ENCODE results near the gene LRBA.
"Not testable (repeated sequence)": the region's sequence is repeated elsewhere in the genome, so short reads cannot be mapped to it uniquely, and the experiment has no call there.

The LRBA gene

DNA sequence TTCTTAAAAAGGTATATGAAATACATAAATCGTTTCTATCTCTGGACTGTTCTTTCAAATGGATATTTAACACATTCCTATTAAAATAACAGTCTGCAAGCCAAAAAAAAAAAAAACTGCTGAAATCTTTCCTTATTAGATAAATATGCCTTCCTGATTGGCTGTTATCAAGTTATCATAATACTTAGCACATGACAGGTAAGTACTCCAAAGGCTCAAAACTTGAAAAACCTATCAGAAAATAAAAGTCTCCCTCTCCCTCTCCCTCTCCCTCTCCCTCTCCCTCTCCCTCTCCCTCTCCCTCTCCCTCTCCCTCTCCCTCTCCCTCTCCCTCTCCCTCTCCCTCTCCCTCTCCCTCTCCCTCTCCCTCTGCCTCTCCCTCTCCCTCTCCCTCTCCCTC, 356.8 kb downstream of the LRBA start:
- DNase-seq: not testable (repeated sequence)

DNA sequence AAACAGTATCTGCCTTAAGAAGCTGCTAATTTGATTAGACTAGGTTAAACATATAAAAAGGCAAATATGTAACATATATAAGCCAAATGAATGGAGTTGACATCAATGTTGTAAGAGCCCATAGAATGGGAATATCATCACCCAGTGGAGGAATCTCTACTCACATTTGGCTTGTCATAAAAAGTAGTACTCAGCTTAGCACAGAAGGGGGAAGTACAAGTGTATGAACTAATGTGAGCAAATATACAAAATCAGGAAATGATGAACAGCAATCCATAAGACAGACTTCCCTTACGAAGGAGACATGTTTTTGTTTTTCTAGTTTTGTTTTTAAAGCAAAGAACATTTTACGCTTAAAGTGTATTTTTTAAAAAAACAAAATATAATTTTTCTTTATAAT, 358.2 kb downstream of the LRBA start:
- no peak for DNase-seq

DNA sequence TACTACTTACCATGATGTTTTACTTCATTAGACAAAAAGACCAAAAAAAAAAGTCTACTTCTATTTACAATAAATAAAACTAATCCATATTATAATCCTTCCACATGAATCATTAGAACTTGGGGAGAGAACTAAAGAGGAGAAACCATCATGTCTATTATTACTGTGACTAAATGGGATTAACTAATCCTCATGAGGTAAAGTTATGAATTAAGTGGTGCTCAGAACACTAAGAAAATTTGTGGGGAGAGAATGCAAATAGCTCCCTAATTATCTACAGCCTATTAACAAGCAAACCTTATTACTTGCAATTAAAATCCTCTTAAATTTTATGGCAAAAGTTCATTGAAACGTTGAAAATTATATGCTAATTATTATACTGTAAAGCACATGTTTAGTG, 364.3 kb downstream of the LRBA start:
- no peak for DNase-seq

DNA sequence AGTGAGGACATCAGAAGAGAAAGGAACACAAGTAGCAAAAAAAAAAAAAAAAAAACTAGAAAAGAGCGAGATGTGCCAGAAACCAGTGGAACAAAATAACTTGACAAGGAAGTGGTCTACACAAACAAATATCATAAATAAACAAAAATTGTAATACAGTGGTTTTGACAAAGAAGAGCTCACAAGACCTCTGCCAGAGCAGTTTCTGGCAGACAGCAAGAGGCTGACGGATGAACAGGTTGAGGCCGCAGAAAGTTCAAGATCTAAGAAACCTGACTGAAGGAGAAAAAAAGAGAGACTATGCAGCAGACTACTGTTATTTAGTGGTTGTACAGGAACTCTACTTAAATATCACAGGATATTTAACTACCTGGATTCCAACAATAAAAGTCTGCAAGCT, 367.0 kb downstream of the LRBA start:
- DNase-seq: no peak

DNA sequence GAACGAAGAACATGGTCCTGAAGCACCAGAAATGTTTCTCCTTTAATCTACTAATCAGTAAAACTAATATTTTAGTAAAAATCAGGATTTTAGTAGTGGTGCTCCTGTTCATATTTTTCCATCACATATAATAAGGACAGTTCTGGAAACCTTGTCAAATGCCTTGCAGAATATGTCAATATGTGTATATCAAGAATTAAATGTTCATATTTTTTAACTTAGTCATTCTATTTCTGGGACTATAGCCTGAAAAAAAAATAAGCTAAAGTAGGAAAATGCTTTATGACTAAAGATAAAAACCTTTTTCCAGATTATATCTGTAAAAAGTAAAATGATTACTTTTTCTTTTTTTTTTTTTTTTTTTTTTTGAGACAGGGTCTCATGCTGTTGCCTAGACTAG, 368.1 kb downstream of the LRBA start:
- DNase-seq: no peak

DNA sequence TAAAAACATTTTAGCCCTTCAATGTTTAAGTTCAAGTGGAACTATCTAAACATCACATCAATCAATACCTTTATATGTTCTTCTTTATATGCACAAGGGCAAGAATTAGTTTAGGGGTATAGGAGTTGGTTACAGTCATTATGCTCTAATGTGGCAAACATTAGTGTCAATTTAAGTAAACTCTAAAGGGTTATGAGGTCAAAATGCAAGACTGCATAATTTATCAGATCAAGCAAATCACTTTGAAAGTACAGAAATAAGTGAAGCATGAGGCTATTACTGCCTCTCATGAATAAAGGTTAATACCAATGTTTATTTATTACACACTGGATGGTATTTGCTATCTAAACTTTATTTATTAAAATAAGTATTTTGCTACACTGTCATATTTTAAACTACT, 373.5 kb downstream of the LRBA start:
- no peak for DNase-seq

DNA sequence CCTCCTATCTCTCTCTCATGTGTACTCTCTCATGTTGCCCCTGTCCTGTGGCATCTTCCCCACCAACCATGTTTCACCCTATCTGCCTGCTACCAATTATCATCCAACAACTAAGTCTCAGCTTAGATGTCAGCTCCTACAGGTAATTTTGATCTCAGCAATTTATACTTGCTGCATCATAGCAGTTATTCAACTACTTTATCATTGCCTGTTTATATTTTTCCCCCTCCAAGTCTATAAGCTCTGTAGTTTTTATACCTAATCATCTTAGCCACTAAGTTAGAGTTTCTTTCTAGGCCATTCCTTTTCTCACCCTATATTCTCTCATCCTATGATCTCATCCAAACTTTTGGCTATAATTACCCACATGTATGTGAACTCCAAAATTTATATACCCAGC, 382.4 kb downstream of the LRBA start:
- DNase-seq: no peak

DNA sequence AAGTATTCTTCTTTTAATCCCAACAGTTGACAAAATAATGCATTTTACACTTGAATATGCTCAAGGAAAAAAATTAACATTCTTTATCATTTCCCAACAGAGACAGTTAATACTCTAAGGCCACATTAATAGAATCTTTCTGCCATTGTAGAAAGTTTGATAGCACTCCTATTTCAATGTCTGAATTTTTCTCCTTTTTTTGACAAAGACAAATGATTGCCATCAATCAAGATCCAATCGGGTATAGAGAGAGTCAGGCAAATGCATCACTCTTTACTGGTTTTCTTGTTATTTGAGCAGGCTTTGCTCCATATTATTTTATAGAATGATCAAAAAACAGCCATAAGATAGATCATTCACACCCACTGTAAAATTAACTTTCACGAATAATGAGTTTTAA, 387.0 kb downstream of the LRBA start:
- DNase-seq: no peak

DNA sequence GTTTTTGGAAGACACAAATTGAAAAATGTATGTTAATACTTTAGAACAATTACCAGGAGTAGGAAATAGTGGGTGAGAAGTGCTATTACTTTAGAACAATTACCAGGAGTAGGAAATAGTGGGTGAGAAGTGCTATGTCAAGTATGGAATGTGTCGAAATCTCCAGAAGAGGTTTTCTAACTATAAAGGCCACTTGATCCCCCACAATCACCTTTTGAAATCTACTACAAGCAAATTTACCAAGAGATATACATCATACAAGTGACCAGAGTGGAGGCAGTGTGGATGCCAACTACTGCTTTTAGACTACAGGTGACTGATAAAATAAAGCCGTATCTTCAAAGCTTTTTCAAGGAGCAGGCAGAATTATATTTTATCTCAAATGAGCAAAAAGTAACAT, 390.1 kb downstream of the LRBA start:
- DNase-seq: no peak

DNA sequence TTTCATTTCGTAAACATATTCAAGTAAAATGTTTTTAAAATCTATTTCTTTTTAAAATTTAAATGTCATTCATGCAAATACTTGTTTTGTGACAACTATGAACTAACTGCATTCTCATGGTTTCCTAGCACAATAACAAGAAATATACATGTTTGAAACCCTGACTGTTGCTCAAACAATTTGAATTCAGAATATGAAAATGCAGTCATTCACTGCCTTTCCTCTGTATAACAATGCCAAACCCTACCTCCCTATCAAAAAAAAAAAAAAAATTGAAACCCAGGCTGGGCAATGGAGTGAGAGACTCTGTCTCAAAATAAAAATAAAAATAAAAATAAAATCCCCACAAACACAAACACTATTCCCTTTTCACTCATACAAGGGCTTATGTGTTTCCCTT, 391.0 kb downstream of the LRBA start:
- no peak for DNase-seq

DNA sequence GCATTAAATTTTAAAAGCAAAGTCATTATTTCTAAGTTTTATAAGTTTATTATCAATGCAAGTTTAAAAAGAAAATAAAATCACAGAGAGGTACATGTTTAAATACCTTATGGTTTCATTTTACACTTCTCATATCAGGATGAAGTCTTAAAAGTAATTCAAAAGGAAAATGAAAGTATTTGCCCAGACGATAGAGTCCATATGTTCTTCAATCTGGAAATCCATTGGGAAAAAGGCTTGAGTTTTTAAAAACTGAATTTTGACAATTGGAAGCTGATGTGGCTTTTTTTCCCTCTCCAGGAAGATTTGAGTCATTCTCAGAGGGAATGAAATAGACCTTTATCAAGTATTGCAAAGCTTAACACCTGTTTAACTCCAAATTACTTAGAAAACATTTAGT, 396.0 kb downstream of the LRBA start:
- no peak for DNase-seq

DNA sequence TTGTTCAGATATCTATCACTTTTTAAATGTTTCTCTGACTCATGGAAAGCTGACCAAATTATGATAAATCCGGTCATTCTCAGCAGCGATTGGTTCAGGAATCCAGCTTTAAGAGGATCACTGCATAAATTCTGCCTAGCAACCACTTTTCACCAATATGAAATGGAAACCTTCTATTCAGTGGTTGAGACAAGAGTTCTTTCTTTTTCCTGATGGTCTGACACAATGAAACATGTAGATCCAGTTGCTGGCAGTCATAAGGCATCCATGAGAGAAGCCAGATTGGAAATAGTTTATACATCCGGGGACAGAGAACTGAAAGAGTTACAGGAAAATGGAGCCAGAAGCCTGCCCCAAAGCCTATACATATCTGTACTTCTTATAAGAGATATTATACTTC, 406.0 kb downstream of the LRBA start:
- no peak for DNase-seq

DNA sequence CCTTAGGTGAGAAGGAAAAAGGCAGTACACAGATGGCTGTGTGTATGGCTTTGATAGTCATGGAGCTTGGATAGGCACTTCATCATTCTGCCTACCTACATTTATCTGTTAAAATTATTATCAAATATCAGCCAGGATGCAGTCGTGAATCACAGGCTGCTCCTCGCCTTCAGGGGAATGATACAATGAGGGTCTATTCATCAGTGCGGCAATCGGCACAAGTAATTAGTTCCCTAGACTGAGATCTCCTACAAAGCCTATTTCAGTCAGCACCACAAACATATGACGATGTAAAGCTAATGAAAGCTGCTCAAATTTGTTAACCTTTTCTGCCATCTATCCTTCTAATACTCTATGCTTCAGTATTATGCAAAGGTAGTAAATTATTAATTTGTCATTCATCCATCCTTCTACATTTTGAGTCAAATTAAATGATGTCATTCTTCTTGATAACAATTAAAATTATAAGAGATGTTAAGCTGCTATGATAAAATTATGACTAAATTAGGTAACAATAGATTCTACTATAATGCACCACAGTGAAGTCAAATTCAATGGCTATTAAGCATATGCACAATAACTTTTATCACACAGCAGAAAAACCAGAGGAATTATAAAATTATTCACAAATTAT, 414.2 kb downstream of the LRBA start:
- no peak for DNase-seq

DNA sequence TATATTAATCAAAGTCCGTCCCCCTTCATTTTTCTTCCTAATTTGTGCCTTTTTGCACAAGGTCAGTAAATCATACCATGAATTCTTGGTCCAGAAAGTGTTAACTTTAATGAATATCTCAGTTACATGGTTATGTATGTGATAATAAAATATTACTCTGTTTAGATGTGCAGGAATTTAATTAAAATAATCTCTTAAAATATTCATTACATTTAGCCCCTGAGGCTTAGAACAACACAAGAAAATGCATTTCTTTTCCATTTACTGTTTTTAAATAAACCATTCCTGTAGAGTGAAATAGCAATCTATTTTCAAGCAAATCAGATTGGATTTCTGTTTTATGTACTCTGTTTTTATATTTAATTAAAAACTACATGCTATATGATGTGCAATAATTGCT, 415.5 kb downstream of the LRBA start:
- DNase-seq: no peak

DNA sequence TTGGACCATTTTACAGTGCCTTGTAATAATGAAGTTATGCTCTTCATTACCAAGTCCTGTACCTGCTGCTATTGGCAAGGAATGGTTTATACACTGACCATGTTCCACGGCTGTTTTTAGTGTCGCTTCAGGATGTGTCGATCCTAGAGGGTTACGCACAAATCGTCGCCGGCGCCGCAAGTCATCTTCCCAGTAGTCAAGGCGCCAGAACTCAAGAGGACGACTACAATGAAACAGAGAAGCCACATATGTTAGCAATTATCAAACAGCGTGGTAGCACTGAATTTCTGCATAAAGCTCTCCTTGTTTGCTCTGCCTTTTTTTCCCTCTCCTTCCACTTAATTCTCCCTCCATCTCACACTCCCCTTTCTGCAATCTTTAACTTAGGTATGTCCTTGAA, 416.2 kb downstream of the LRBA start:
- no peak for DNase-seq

DNA sequence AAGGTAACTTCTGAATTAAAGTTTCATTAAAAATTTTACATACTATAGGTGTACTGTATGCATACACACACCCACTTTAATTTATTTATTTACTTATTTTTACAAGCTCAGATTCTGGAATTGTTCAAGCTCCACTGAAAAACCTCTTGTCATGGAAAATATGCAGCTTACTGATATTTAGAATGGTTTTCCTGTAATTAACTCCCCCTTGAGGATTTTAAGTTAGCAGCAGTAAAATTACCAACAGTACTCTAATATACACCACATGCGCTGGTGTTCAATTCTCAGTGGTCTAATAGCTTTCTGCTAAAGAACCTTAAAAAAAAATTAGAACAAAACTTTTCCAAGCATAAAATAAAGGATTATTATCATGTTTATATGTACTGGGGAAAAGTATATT, 421.1 kb downstream of the LRBA start:
- DNase-seq: no peak

DNA sequence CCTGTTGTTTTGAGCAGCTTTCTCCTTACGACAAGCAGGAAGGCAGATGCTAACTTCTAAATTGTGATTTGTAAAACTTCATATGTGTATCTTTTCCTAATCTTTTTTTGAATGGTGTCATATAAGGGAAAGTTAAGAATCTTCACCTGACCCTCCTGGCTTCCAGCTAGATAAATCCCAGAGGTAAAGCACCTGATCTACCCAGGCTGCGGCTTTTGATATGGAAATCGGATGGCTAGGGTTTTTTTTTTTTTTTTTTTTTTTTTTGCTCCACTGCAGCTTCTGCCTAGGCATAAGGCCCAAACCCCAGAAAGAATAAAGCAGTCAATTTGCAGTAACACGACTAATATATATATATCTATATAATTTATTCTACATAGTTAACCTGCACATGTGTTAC, 423.2 kb downstream of the LRBA start:
- DNase-seq: no peak

DNA sequence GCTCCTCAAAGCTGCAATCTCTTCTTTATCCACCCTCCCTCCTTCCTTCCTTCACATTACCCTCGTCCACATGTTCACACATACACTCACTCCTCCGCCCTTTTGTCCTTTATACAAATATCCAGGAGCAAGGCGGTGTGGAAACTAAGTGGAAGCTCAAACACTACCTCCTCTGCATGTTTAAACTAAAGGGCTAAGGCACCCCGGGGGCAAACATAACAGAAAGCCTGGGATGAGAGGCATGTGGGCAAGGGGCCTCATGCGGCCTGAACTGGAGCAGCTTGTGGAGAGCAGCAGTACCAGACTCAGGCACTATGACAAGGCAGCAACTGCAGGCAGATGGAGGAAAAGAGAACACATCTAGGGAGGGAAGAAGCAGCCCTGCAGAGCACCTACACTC, 423.7 kb downstream of the LRBA start:
- no peak for DNase-seq

DNA sequence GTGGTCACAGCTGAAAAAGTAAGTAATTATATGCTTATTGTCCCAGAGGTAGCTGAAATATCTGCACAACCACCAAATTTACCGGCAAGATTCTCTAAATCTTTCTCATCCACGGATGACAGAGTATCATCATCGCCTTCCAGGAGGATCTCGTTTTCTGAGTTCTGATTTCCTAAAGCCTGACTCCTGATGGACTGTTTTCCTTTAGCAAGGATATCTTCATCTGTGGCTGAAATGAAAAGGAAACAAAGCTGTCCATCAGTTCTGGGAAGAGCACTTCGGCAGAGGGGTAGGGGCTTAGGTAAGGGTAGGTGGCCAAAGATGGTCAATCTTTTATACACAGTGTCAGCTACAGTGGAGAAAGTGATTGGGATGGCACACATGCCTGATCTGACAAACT, 424.5 kb downstream of the LRBA start:
- DNase-seq: no peak

DNA sequence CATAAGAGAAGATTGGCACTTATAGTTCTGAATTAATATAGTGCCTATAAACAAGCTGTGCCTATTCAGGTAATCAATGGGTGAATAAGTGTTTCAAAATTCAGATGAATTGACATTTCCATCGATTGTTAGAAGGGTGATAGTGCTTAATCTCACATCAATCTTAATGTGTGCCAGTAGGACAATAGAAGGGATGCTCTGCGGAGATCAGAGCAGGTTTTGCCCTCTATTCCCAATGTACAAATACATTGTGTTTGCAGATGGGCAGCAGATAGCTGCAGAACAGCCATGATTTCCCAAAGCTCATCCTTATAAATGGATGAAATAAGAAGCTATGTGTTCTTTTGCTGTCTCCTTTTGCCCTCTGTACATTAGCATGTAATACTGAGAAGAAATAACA, 425.9 kb downstream of the LRBA start:
- no peak for DNase-seq

DNA sequence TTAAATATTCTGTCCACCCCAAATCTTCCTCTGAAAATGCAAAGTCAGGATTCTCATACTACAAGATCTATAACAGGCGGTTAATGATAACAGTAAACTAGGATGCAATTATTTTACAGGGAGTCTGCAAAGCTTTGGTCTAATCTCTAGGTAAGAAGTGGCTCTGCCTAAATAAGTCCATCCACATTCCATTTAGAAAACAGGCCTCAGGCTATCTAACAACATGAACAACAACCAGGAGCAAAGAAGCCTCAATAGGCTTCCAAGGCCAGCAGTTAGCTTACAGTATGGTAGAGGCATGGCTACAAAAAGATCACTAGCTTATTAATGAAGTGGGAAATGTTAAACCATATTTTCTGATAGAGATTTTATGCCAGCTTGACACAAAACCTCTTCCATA, 426.8 kb downstream of the LRBA start:
- DNase-seq: no peak

DNA sequence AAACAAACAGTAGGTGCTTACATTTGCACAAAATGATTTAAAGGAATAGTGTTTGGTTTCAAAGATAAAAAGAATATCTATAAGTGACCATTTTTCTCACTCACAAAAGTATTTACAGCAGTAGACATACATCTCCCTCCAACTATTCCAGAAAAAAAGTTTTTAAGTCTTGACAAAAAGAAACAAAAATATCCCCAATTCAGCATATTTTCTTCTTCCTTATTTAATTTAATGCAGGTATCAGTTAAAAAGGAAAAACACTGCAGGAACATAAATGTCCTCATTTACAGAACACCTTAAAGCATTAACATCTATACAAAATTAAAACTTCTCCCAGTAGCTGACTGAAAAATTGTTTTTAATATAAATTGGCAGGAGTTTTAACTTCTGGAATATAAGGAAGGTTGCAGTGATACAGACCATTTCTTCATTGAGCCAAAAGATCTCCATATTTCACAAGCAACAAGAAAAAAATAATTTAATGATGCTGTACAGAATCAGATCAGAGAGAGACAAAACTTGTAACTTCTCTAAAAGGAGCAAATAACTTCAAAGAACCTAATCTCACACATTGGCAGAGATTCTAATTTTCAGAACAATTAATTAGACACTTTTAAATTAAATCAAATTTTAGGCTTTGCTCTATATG, 428.8 kb downstream of the LRBA start:
- no peak for DNase-seq

DNA sequence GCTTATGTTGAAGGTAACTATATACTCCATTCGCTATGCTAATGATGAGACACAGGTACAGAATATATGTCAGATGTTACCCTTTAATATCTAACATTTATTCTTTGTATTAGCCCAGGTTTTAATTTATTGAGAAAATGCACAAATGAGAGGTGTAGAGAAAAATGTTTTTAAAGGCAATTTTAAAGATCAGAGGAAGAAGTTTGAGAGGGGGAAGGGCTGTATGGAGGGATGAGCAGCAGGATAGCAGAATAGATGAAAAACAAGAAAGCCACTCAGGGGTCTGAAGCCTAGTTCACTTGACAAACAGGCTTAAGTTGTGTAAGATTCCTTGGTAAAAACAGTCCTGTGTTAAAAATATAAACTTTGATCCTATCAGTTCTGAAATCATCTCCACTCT, 429.5 kb downstream of the LRBA start:
- no peak for DNase-seq

DNA sequence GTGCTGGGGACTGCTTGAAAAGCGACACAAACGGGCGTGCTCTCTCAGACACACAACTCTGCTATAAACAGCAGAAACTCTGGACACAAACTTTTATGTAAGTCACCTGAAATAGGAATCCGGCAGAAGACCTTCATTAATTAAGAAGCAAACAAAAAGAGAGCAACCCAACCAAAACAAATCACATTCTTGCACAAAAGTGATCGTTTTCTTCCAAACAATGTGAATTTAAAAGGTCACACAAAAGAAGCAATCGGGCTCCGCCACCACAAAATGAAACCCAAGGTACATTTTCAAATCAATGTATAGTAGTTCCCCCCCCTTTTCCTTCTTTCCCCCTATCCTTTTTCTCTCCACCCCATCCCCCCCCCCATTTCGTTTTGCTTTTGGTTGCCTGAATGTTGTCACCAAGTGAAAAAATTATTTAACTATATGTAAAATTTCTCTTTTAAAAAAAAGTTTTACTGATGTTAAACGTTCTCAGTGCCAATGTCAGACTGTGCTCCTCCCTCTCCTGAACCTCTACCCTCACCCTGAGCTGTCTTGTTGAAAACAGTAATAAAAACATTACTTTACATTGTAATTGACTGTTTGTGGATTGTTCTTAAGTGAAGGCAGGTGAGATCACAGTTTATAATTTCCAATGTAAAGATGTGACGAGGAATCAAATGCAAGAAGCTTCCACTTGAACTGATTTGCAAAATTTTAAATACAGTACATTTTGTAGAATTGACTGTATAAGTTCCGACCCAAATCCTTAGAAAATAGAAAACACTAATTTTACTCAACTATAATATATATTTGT, 430.8 kb downstream of the LRBA start:
- no peak for DNase-seq
